GM12873 (cell line): ENCODE data around the gene DOK6.
A peak's percentile ranks its signal among the peaks of the same experiment; 100 is the strongest.

Experiments used
- TF ChIP-seq, protein P1 (sequence below): IDR thresholded peaks from 2 replicates; pipeline ENCODE4 v1.5.1; 2012; ENCODE audit warnings: low read depth, mild to moderate bottlenecking, moderate library complexity, low read length, control low read depth; ENCODE audit not compliant: insufficient read depth; ENCODE audit errors: missing control alignments

Gene DOK6

DNA sequence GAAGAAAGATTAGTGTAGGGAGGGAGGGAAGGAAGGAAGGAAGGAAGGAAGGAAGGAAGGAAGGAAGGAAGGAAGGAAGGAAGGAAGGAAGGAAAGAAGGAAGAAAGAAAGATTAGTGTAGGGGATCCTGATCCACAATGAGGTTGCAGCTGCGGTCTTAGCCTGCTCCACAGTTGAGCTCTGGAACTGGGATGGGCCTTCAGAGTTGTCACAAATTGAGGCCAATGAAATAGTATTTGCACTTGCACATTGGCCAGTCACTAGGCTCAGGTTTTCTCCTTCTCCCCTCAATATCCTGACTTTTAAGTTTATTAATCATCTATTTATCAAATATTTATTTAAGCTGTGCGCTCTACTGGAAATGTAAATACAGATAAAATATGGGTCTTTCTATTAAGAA, 34.3 kb downstream of the DOK6 start:
- TF ChIP-seq, protein P1, sequence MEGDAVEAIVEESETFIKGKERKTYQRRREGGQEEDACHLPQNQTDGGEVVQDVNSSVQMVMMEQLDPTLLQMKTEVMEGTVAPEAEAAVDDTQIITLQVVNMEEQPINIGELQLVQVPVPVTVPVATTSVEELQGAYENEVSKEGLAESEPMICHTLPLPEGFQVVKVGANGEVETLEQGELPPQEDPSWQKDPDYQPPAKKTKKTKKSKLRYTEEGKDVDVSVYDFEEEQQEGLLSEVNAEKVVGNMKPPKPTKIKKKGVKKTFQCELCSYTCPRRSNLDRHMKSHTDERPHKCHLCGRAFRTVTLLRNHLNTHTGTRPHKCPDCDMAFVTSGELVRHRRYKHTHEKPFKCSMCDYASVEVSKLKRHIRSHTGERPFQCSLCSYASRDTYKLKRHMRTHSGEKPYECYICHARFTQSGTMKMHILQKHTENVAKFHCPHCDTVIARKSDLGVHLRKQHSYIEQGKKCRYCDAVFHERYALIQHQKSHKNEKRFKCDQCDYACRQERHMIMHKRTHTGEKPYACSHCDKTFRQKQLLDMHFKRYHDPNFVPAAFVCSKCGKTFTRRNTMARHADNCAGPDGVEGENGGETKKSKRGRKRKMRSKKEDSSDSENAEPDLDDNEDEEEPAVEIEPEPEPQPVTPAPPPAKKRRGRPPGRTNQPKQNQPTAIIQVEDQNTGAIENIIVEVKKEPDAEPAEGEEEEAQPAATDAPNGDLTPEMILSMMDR, result no peak

DNA sequence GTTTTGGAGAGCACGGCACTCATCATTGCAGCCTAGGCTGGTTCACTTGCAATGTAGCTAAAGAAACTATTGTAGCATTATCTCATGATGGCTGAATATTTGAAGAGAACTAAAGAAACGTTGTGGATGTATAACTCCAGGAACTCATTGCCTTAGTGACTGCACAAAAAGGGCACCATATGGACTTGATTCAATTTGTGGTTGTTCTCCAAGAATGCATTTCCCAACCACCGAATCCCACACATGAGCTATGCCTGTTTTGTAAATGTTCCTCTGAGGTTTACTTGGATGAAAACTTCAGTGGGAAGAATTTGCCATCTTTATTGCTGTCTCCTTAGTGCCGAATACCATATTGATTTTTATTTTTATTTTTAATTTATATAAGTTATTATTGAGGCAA, 43.5 kb downstream of the DOK6 start:
- TF ChIP-seq, protein P1, result no peak

DNA sequence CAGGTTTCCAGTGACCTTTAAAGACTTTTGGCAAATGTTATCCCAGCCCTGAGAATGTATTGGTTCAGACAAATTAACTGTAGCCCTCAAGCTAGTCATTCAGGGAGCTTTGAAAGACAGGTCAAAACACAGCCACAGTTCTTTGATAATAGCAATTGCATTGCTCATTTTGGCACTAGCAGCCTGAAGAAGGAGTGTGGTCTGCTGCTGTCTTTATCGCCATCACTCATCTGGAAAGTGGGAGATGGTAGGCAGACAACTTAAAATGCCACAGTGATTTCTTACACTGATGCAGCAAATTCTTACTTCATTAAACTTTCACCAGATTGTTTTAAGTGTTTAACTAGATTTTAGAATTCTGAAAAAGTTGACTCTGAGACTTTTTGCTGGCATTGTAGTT, 47.2 kb downstream of the DOK6 start:
- TF ChIP-seq, protein P1, result no peak

DNA sequence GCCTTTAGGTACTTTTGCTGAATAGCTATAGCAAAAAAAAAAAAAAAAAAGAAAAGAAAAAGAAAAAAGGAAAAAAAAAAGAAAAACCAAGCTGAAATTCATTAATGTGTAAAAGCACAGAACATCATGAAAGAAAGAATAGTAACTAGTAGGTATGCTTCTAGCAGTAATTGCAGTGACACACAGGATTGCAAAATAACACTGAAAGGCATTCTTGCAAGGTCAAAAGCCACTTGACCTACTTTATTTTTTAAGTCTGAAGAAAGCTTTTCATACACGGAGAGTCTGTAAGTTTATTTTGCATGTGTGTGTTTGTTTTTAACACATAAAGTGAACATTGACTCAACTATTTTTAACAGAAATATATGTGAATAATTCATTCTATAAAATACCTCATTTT, 54.4 kb downstream of the DOK6 start:
- TF ChIP-seq, protein P1, result no peak

DNA sequence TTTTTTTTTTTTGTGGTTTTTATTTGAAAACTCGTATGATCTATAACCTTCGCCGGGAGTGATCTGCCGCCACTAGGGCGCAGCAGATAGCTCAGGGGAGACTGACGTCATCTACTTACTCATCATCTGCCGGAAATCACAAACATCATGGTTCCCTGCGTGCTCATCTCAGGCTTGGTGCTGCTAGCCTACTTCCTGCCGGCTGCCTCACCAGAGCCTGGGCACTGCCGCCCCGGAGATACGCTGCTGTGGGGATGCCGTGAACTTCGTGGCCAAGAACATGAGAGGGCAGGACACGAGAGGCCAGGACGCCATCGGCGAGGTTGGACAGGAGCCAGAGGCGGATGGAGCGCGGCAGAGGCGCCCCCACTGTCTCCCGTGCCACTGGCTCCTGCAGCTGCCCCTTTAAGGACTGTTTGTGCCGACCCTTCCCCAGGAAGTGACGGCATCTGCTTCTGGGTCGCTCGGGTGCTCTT, 68.8 kb downstream of the DOK6 start:
- TF ChIP-seq, protein P1, result peak; percentile 54

DNA sequence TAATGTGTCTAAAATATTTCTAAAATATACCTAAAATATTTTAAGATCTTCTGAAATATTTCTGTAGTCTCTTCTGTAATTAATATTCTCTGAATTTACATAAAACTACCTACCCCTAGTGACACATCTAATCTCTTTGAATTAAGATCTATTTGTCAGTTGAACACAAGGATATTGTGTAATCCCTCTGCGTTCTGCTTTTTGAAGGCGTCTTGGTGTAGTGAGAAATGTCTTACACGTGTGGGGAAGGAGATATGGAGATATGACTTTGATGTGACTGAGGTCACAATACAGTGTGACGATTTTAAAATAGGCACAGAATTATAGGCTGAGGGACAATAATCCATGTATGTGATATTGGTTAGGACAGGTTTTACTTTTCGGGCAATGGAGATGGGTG, 79.8 kb downstream of the DOK6 start:
- TF ChIP-seq, protein P1, result no peak

DNA sequence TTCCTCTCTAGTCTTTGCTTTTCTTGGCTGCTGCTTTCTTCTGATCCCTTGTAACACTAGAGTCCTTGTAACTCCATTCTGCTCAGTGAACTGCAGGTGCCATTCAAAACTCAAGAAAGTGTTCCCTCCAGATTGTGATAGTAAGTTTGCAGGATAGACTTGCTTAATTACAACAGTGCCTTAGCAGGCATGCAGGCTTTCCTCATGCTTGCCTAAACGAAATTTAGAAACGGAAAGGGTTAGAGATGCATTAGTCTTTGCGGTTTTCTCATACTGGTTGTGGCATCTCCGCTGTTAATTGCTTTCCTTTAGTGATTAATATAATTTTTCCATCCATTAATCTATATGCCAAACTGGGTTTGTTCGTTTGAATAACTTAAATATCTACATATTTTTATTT, 82.9 kb downstream of the DOK6 start:
- TF ChIP-seq, protein P1, result no peak
